K562 (cell line): ENCODE results near the gene RERE. TPM values are rescaled to one million over a fixed set of nuclear protein-coding genes. Genes with fewer than 3 reads are reported as not detected.

Experiments
- CEBPG ChIP-seq, 3 experiments: fragments of 200-800 bp in 1 of 3; sonication (Bioruptor generic) in 1 of 3; sonication (generic) in 1 of 3; formaldehyde crosslinking in 1 of 3; IDR thresholded peaks in 2 of 3; conservative IDR thresholded peaks in 1 of 3; 2 replicates each; pipeline versions ENCODE4 v1.6.1 to v1.8.0; 2016 to 2022; ENCODE audit warnings: missing compliant biosample characterization in 2 of 3, missing genetic modification characterization in 2 of 3, mild to moderate bottlenecking in 1 of 3, missing genetic modification reagents in 1 of 3
- CHD2 ChIP-seq: IDR thresholded peaks from 2 replicates; pipeline ENCODE4 v1.6.1; 2011; ENCODE audit warnings: low read depth, low read length
- ELF1 ChIP-seq: fragments of 200-800 bp; sonication (Bioruptor generic); IDR thresholded peaks from 2 replicates; pipeline ENCODE4 v1.6.1; 2016; ENCODE audit warnings: missing genetic modification characterization, missing compliant biosample characterization
- GTF2F1 ChIP-seq: IDR thresholded peaks from 2 replicates; pipeline ENCODE4 v1.6.1; 2011; ENCODE audit warnings: low read depth, low read length, improper control_type of control experiment
- MAFF ChIP-seq: IDR thresholded peaks from 2 replicates; pipeline ENCODE4 v1.6.1; 2012; ENCODE audit warnings: low read length, improper control_type of control experiment
- NCOA2 ChIP-seq, 2 experiments: fragments of 450-650 bp; IDR thresholded peaks; 2 replicates each; pipeline ENCODE4 v1.6.1; 2018; ENCODE audit warnings: mild to moderate bottlenecking in 2 of 2, moderate library complexity in 1 of 2; ENCODE audit not compliant: partially characterized antibody in 2 of 2
- NR1H2 ChIP-seq: sonication (generic); formaldehyde crosslinking; IDR thresholded peaks from 2 replicates; pipeline ENCODE4 v1.4.0; 2020; ENCODE audit warnings: mild to moderate bottlenecking, missing genetic modification reagents
- POLR2AphosphoS5 ChIP-seq: IDR thresholded peaks from 2 replicates; pipeline ENCODE4 v1.6.1; 2011; ENCODE audit warnings: mild to moderate bottlenecking, low read depth, low read length, moderate library complexity; ENCODE audit not compliant: control insufficient read depth, insufficient read depth
- PREB ChIP-seq: sonication (generic); formaldehyde crosslinking; IDR thresholded peaks from 2 replicates; pipeline ENCODE4 v1.8.1; 2023; ENCODE audit warnings: mild to moderate bottlenecking, missing genetic modification reagents
- SMARCC2 ChIP-seq: fragments of 450-650 bp; IDR thresholded peaks from 2 replicates; pipeline ENCODE4 v1.6.1; 2017; ENCODE audit warnings: antibody characterized with exemption, moderate library complexity, mild to moderate bottlenecking, low read depth
- STAT5B ChIP-seq: fragments of 250-450 bp; sonication (Bioruptor Pico); IDR thresholded peaks from 2 replicates; pipeline ENCODE4 v1.8.0; 2021; ENCODE audit warnings: mild to moderate bottlenecking, inconsistent platforms
- TAF7 ChIP-seq: fragments of 450-650 bp; IDR thresholded peaks from 2 replicates; pipeline ENCODE4 v1.6.1; 2016; ENCODE audit warnings: missing genetic modification characterization, missing compliant biosample characterization
- TEAD4 ChIP-seq, 2 experiments: sonication (generic) in 1 of 2; formaldehyde crosslinking in 1 of 2; IDR thresholded peaks; 2 replicates each; pipeline versions ENCODE4 v1.6.1 to v1.8.0; 2012 to 2022; ENCODE audit warnings: borderline replicate concordance in 1 of 2, inconsistent platforms in 1 of 2, low read length in 1 of 2, mild to moderate bottlenecking in 1 of 2, missing genetic modification reagents in 1 of 2
- ZNF197 ChIP-seq: fragments of 200-800 bp; sonication (Bioruptor generic); IDR thresholded peaks from 2 replicates; pipeline ENCODE4 v1.6.1; 2016; ENCODE audit warnings: low read depth, missing genetic modification characterization, missing compliant biosample characterization
- ZNF253 ChIP-seq: fragments of 250-450 bp; sonication (Bioruptor Pico); conservative IDR thresholded peaks from 2 replicates; pipeline ENCODE4 v1.6.1; 2021; ENCODE audit warnings: mild to moderate bottlenecking
- ZNF274 ChIP-seq: IDR thresholded peaks from 2 replicates; pipeline ENCODE4 v1.6.1; 2011; ENCODE audit warnings: low read depth, mild to moderate bottlenecking, low read length, moderate library complexity, borderline replicate concordance
- ZNF431 ChIP-seq: sonication (generic); formaldehyde crosslinking; IDR thresholded peaks from 2 replicates; pipeline ENCODE4 v1.8.0; 2022; ENCODE audit warnings: mild to moderate bottlenecking, missing genetic modification reagents
- ZNF583 ChIP-seq: fragments of 250-450 bp; sonication (Bioruptor Pico); IDR thresholded peaks from 2 replicates; pipeline ENCODE4 v1.4.0; 2020
- ZNF699 ChIP-seq: fragments of 250-450 bp; sonication (Bioruptor Pico); IDR thresholded peaks from 2 replicates; pipeline ENCODE4 v1.8.0; 2021; ENCODE audit warnings: mild to moderate bottlenecking, moderate library complexity; ENCODE audit not compliant: insufficient replicate concordance
- polyA plus RNA-seq, 8 experiments: library from polyadenylated mRNA; depleted of rRNA in 4 of 8; stranded (reverse) in 5 of 8; unstranded in 3 of 8; fragments of >200 nt; fragmentation: Nextera tagmentation in 2 of 8; fragmentation: Illumina TruSeq in 1 of 8; extraction: Ambion mirVana in 2 of 8; extraction: Trizol in 1 of 8; gene quantifications; 2 replicates each; pipeline versions ENCODE4 v1.2.1 to v1.2.3, GENCODE V29; 2011 to 2014; ENCODE audit warnings: inconsistent platforms in 1 of 8, missing spikeins in 1 of 8
- total RNA-seq, 7 experiments: library from RNA; depleted of rRNA in 6 of 7; stranded (reverse); fragments of >200 nt in 6 of 7; fragmentation: Illumina TruSeq in 2 of 7; extraction: Trizol in 2 of 7; gene quantifications; 2 replicates each; pipeline versions ENCODE4 v1.2.1 to v1.2.3, GENCODE V29; 2011 to 2021; ENCODE audit warnings: low replicate concordance in 1 of 7
- TF ChIP-seq, protein P1 (sequence below): fragments of 250-450 bp; sonication (Bioruptor Pico); IDR thresholded peaks from 2 replicates; pipeline ENCODE4 v1.4.0; 2020; ENCODE audit warnings: mild to moderate bottlenecking, moderate library complexity
- TF ChIP-seq, protein P2 (sequence below), 2 experiments: fragments of 450-650 bp in 1 of 2; sonication (generic) in 1 of 2; formaldehyde crosslinking in 1 of 2; IDR thresholded peaks in 1 of 2; conservative IDR thresholded peaks in 1 of 2; 2 replicates each; pipeline versions ENCODE4 v1.6.1 to v1.8.1; 2016 to 2023; ENCODE audit warnings: mild to moderate bottlenecking in 2 of 2, moderate library complexity in 2 of 2, inconsistent platforms in 1 of 2, missing genetic modification reagents in 1 of 2
- TF ChIP-seq, protein P3 (sequence below): sonication (generic); formaldehyde crosslinking; IDR thresholded peaks from 2 replicates; pipeline ENCODE4 v1.8.0; 2022; ENCODE audit warnings: mild to moderate bottlenecking, low read depth, missing genetic modification reagents

The RERE gene
- total and polyA plus RNA-seq, 9 of the 15 experiments (the other 6 are each of a cell fraction or from before 2014, with no cell fraction given), result 3.0 to 51.5 (median 13.4) TPM

DNA sequence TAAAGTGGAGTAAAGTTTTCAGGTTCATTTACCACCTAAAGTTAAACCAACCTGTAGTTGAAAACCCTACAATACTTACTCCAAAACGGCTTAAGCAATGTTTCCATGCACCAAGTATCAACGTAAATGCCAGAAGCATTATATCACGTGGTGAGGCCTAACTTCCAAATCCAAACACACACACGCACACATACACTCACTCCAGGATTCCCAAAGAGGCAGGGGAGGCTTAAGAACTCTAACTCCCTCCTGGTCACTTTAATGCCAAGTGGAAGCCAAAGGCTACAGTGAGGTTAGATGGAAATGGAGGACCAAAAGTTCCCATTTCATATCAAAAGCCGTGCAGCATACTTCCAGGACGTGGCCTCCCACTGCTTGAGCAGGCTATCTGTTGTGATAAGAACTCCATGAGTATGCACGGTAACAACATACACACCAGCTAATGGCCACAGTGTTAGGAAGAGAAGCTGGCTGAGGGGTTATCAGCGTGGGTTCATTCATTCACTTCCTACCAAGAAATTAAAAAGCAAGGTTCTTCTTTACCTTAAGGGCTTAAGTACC is 275.4 kb downstream of the RERE start (continued):
- no peak for TF ChIP-seq ZNF699 (CRISPR knock-in tag)
- no peak for TF ChIP-seq ELF1
- no peak for TF ChIP-seq PREB
- TF ChIP-seq STAT5B (CRISPR knock-in tag), result no peak
- TF ChIP-seq CEBPG (CRISPR knock-in tag; IDR thresholded peaks at IDR 0.05), result no peak
- no peak for TF ChIP-seq CEBPG (tag; conservative IDR thresholded peaks at IDR 0.05 in 1 of 2, IDR thresholded peaks at IDR 0.05 in 1 of 2)
- no peak for TF ChIP-seq NCOA2 (IDR thresholded peaks at IDR 0.05; ENCODE audit: partially characterized antibody in 2 of 2)
- TF ChIP-seq GTF2F1, result no peak
- TF ChIP-seq TAF7 (tag), result no peak
- peak; percentile 94 for TF ChIP-seq TEAD4 (IDR thresholded peaks at IDR 0.05; ENCODE audit: low read length)
- no peak for TF ChIP-seq TEAD4 (CRISPR knock-in tag; IDR thresholded peaks at IDR 0.05; ENCODE audit: borderline replicate concordance)
- peak; percentile 95 for TF ChIP-seq POLR2AphosphoS5
- TF ChIP-seq ZNF197 (CRISPR knock-in tag), result peak; percentile 73; the same call in 1 of the 2 replicates
- TF ChIP-seq ZNF274, result no peak
- TF ChIP-seq, protein P1, sequence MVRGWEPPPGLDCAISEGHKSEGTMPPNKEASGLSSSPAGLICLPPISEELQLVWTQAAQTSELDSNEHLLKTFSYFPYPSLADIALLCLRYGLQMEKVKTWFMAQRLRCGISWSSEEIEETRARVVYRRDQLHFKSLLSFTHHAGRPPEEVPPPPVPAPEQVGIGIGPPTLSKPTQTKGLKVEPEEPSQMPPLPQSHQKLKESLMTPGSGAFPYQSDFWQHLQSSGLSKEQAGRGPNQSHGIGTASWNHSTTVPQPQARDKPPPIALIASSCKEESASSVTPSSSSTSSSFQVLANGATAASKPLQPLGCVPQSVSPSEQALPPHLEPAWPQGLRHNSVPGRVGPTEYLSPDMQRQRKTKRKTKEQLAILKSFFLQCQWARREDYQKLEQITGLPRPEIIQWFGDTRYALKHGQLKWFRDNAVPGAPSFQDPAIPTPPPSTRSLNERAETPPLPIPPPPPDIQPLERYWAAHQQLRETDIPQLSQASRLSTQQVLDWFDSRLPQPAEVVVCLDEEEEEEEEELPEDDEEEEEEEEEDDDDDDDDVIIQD (CRISPR knock-in tag), result no peak
- TF ChIP-seq NR1H2 (CRISPR knock-in tag), result no peak
- TF ChIP-seq SMARCC2, result peak; percentile 86; the same call in 1 of the 2 replicates
- TF ChIP-seq, protein P2, sequence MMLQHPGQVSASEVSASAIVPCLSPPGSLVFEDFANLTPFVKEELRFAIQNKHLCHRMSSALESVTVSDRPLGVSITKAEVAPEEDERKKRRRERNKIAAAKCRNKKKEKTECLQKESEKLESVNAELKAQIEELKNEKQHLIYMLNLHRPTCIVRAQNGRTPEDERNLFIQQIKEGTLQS (IDR thresholded peaks at IDR 0.05), result 0 out of 2 replicates have a peak, but pooled peaks have one; percentile 16
- TF ChIP-seq, protein P2 (CRISPR knock-in tag; conservative IDR thresholded peaks at IDR 0.05), result peak; percentile 57; the same call in 1 of the 2 replicates
- 0 out of 2 replicates have a peak, but pooled peaks have one; percentile 36 for TF ChIP-seq CHD2
- TF ChIP-seq MAFF, result peak; percentile 8; the same call in 1 of the 2 replicates
- TF ChIP-seq ZNF583 (CRISPR knock-in tag), result no peak
- no peak for TF ChIP-seq ZNF253 (CRISPR knock-in tag)
- TF ChIP-seq, protein P3, sequence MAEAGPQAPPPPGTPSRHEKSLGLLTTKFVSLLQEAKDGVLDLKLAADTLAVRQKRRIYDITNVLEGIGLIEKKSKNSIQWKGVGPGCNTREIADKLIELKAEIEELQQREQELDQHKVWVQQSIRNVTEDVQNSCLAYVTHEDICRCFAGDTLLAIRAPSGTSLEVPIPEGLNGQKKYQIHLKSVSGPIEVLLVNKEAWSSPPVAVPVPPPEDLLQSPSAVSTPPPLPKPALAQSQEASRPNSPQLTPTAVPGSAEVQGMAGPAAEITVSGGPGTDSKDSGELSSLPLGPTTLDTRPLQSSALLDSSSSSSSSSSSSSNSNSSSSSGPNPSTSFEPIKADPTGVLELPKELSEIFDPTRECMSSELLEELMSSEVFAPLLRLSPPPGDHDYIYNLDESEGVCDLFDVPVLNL, result no peak
- TF ChIP-seq ZNF431, result no peak
